GM19468 (cell line): Measurements from ENCODE around the gene MAD1L1.

Experiments used
- ATAC-seq: cut with Tn5 transposase; IDR thresholded peaks from one replicate; pipeline ENCODE4 v1.9.1; 2021; ENCODE audit warnings: mild to moderate bottlenecking, moderate library complexity, moderate number of reproducible peaks; ENCODE audit not compliant: unreplicated experiment; ENCODE audit errors: extremely low read depth

The MAD1L1 gene

GRCh38 chr7:2099048-2099957 is 133.4 kb downstream of the MAD1L1 start:
- no peak for ATAC-seq

- no peak for ATAC-seq
Observed at GRCh38 chr7:2098496-2098895, 134.2 kb downstream of the MAD1L1 start.

DNA sequence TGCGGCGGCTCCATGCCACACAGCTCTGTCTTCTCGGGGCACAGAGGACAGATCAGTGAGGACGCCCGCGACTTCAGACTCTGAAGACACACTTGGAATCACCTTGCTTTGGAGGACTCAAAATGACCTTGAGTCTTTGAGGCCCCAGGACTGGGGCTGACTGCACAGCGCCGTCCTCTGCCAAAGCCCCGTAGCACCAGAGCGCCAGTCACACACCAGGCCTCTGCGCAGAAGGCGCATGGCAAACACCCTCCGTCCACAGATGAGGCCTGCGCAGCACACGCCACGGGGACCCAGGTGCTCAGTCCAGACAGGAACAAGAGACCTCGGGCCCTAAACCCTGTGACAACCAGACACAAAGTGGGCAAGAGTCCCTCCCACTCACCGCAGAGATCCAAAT is 134.7 kb downstream of the MAD1L1 start:
- no peak for ATAC-seq

DNA sequence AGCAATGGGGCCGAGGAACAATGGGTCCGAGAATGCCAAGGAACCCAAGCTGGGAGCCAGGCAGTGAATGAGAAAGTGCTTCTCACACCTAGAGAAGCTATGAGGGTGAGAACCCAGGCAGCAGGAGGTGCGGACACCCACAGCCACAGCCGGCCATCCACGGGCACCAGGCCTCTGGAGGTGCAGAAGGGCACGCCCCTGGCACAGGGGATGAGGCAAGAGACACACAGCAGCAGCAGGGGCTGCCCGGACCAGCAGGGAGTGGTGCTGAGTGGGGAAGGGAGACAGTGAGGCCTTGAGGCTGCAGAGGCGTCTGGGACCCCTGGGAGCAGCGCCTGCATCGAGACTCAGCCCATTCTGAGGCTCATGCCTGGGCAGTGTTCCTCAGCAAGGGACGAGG is 135.3 kb downstream of the MAD1L1 start:
- no peak for ATAC-seq

GRCh38 chr7:2096692-2097387 is 135.9 kb downstream of the MAD1L1 start:
- no peak for ATAC-seq

- no peak for ATAC-seq
Observed at GRCh38 chr7:2095436-2095835, 137.3 kb downstream of the MAD1L1 start.

DNA sequence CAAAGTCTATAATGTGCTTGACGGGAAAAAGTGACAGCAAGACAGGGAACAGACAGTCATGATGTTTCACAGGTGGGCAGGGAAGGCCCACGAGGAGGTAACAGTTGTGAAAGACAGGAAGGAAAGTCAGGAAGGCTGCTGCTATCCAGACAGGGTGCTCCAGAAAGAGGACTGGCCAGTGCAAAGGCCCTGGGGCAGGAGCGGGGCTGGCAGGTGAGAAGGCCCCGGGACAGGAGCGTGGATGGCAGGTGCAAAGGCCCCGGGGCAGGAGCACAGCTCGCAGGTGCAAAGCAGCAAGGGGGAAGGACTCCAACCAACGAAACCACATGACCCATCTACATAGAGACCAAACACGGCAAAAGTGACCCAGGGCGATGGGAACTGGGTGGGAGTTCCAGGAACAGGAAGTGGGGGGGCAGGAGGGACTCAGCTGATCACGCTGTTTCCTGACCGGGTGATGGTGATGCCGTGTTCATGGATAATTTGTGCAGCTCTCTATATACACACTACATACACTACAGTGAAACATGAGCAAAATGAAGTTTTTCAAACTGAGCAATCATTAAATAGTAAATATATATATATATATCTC is 138.2 kb downstream of the MAD1L1 start:
- ATAC-seq, result no peak

- ATAC-seq, result no peak
Observed at GRCh38 chr7:2093843-2094220, 138.9 kb downstream of the MAD1L1 start.

GRCh38 chr7:2093215-2093842 is 139.4 kb downstream of the MAD1L1 start:
- ATAC-seq, result no peak

DNA sequence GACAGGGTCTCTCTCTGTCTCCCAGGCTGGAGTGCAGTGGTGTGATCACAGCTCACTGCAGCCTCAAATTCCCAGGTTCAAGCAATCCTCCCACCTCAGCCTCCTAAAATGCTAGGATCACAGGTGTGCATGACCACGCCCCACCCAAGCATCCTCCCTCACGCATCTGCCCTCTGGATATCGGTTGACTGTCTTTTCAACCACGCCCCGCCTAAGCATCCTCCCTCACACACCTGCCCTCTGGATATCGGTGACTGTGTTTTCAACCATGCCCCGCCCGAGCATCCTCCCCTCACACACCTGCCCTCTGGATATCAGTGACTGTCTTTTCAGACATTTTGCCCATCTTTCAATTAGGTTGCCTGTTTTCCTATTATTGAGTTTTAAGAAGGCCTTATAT is 140.5 kb downstream of the MAD1L1 start:
- no peak for ATAC-seq

DNA sequence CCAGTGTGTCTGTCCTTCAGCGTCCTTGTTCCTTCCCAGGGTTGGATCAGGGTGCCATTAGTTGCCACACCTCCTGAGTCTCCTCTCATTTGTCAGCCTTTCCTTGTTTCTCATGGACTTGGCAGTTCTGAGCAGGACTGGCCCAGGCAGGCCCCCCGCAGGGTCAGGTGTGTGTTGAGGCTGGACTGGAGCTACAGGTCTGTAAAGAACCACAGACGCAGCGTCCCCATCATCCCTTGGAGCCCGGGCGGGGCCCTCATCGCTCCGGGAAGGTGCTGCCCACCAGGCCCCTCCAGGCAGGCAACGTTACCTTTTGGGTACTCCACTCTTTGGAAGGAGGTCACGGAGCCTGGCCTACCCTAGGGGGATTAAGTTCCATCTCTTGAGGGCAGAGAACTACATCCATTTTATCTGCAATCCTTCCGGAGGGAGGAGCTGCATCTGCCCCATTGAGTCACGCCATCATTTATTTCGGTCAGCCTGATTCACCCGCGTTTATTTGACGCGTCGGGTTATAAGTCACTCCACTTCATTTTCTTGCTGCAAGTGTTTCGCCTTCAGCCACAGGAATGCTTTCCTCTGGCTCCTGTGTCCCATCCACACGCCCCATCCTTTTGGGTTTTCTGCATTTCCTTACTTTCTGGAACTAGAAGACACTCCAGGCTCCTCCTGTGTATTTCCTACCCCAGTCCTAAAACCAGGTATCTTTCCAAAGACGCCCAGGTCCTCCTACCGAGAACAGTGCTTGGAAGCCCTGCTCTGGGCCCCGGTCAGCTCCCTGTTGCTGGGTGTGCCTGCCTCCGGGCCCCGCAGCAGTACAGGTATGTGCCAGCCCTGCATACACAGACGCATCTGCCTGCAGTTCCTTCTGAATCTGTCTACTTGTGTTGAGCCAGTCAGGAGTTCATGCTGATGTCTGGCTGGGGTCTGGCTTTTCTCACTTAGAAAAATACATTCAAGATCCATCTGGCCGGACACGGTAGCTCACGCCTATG is 141.9 kb downstream of the MAD1L1 start:
- no peak for ATAC-seq

DNA sequence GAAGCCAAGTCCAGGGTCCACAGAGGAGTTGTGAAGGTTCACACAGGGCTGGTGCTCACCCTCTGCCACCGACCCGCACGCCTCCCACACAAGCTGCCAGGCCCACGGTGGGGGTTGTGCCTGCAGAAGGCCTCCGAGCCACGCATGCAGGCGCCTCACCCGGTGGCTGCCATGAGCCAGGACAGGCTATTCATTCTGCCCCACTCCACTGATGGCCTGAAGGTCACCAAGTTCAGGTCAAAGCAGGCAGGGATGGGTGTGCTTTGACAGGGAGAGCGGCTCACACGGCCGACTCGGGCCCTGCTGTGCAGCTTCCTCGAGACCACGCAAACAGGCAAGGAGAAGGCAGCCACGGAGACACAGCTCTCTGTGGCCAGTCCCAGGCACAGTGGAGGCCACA is 143.9 kb downstream of the MAD1L1 start:
- no peak for ATAC-seq

DNA sequence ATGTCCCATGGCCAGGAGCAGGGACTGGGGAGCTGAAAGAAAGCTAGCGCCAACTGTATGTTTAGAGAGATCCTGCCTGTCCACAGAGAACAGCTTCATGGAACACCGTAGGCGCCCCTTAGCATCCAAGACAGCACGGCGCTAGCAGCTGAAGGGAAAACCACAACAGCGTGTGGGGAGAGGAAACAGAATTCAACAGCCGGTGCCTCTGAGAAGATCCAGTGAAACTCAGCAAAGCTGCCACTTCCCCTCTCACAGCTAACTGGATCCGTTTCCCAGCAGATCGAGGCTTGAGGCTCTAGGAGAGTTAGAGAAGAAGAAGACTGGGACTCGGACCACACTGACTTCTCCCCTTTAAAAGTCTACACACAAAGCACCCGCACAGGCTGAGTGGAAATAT is 145.0 kb downstream of the MAD1L1 start:
- no peak for ATAC-seq

DNA sequence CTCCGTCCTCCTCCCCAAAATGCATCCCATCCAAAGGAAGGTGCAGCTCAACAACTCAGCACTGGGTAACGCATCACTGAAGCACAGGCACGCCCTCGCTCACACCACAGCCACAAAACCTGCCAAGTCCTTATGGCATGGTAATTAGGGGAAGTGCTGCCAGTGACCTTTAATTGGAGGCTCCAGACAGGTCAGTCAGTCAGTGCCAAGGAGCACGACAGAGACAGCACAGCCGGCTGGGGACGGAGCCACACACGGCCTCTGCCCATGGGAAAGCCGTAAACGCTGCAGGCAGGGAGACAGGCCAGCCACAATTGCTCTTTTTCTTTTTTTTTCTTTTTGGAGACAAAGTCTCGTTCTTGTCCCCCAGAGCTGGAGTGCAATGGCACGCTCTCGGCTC is 146.5 kb downstream of the MAD1L1 start:
- ATAC-seq, result no peak

GRCh38 chr7:2085804-2086203 is 146.9 kb downstream of the MAD1L1 start:
- ATAC-seq, result no peak

GRCh38 chr7:2084781-2085505 is 147.8 kb downstream of the MAD1L1 start:
- no peak for ATAC-seq

- ATAC-seq, result no peak
Observed at GRCh38 chr7:2084331-2084730, 148.4 kb downstream of the MAD1L1 start.

DNA sequence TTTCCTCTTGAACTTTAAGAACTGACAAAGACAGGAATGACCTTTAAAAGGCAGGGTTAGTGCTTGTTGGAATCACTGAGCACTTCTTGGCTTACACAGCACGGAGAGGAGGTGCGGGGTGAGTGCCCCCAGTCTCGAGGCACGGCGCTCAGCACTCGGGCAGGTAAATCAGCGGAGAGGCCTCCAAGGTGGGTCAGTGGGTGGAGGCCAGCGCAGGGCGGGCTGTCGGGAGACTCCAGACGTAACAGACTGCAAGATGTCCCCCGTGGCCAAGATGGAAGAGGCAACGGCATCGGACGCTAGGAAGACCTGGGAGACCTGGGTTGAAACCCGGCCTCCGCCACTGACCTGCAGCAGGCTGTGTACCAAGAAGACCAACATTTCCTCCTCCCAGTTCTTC is 149.4 kb downstream of the MAD1L1 start:
- ATAC-seq, result no peak
